GM19043 (cell line): ENCODE results near the gene LSM3.

ENCODE experiments used
- ATAC-seq: cut with Tn5 transposase; IDR thresholded peaks from one replicate; pipeline ENCODE4 v1.9.1; 2021; ENCODE audit warnings: low read depth; ENCODE audit not compliant: unreplicated experiment

Gene LSM3

GRCh38 chr3:14188041-14188754 lies 9.6 kb downstream of the LSM3 start:
- ATAC-seq: no peak

- ATAC-seq: no peak
Observed at GRCh38 chr3:14194865-14195264, 16.2 kb downstream of the LSM3 start.

- ATAC-seq: no peak
Observed at GRCh38 chr3:14199641-14200040, 21.0 kb downstream of the LSM3 start.

- no peak for ATAC-seq
Observed at GRCh38 chr3:14200276-14200675, 21.7 kb downstream of the LSM3 start.

- no peak for ATAC-seq
Observed at GRCh38 chr3:14200841-14201240, 22.2 kb downstream of the LSM3 start.

GRCh38 chr3:14201940-14202684 lies 23.5 kb downstream of the LSM3 start:
- no peak for ATAC-seq

- no peak for ATAC-seq
Observed at GRCh38 chr3:14202874-14203520, 24.4 kb downstream of the LSM3 start.

- ATAC-seq: no peak
Observed at GRCh38 chr3:14203521-14204079, 25.0 kb downstream of the LSM3 start.

- ATAC-seq: no peak
Observed at GRCh38 chr3:14204515-14205284, 26.1 kb downstream of the LSM3 start.

GRCh38 chr3:14206548-14207177 lies 28.0 kb downstream of the LSM3 start:
- ATAC-seq: no peak

GRCh38 chr3:14208168-14208567 lies 29.6 kb downstream of the LSM3 start:
- ATAC-seq: no peak

GRCh38 chr3:14208977-14209394 lies 30.4 kb downstream of the LSM3 start:
- ATAC-seq: no peak

GRCh38 chr3:14209581-14210289 lies 31.1 kb downstream of the LSM3 start:
- ATAC-seq: no peak

- no peak for ATAC-seq
Observed at GRCh38 chr3:14210290-14210688, 31.7 kb downstream of the LSM3 start.

GRCh38 chr3:14210843-14211594 lies 32.4 kb downstream of the LSM3 start:
- no peak for ATAC-seq

GRCh38 chr3:14211621-14212020 lies 33.0 kb downstream of the LSM3 start:
- ATAC-seq: no peak

GRCh38 chr3:14212032-14212431 lies 33.4 kb downstream of the LSM3 start:
- ATAC-seq: no peak

- ATAC-seq: no peak
Observed at GRCh38 chr3:14213066-14213774, 34.6 kb downstream of the LSM3 start.
